A549 (cell line): ENCODE data around the gene PKP1.

Source experiments
- CHD2 ChIP-seq: fragments of 150-350 bp; IDR thresholded peaks from 2 replicates; pipeline ENCODE4 v1.6.1; 2014; ENCODE audit warnings: low read length; ENCODE audit not compliant: partially characterized antibody
- CTCF ChIP-seq: fragments of >200 bp; sonication (Bioruptor Twin); formaldehyde crosslinking; IDR thresholded peaks from 3 replicates; pipeline ENCODE4 v1.5.1; 2016
- ESRRA ChIP-seq: fragments of 150-350 bp; IDR thresholded peaks from 2 replicates; pipeline ENCODE4 v1.6.1; 2014; ENCODE audit warnings: mild to moderate bottlenecking, low read length, borderline replicate concordance
- JUN ChIP-seq, 2 experiments: fragments of >200 bp; sonication (Bioruptor Twin); formaldehyde crosslinking; IDR thresholded peaks; 2 replicates in 1 of 2; 3 replicates in 1 of 2; pipeline ENCODE4 v1.6.1; 2016 to 2017
- MAFK ChIP-seq: fragments of 450-650 bp; IDR thresholded peaks from 2 replicates; pipeline ENCODE4 v1.6.1; 2014; ENCODE audit not compliant: partially characterized antibody
- MAZ ChIP-seq: fragments of 150-350 bp; IDR thresholded peaks from 2 replicates; pipeline ENCODE4 v1.6.1; 2014; ENCODE audit warnings: antibody characterized with exemption, low read depth, low read length, borderline replicate concordance
- RCOR1 ChIP-seq: fragments of 150-350 bp; IDR thresholded peaks from 2 replicates; pipeline ENCODE4 v1.6.1; 2014; ENCODE audit warnings: antibody characterized with exemption, low read length, low read depth
- REST ChIP-seq: fragments of 200-600 bp; sonication (generic); IDR thresholded peaks from 2 replicates; pipeline ENCODE4 v1.6.1; 2016; ENCODE audit warnings: antibody characterized with exemption, mild to moderate bottlenecking, moderate library complexity
- ZFP36 ChIP-seq: fragments of 450-650 bp; IDR thresholded peaks from 2 replicates; pipeline ENCODE4 v1.6.1; 2014; ENCODE audit warnings: borderline replicate concordance; ENCODE audit not compliant: partially characterized antibody

- no peak for TF ChIP-seq MAFK
- no peak for TF ChIP-seq CTCF
- no peak for TF ChIP-seq CHD2
- TF ChIP-seq REST = no peak
- TF ChIP-seq RCOR1 = no peak
- no peak for TF ChIP-seq ZFP36
- TF ChIP-seq MAZ = no peak
- no peak for TF ChIP-seq ESRRA
- TF ChIP-seq JUN (IDR thresholded peaks at IDR 0.05) = no peak
These were observed 3.1 kb downstream of the PKP1 start for GRCh38 chr1:201286445-201286844.
